GM18907 (cell line): ENCODE results near the gene GOLPH3.
A peak's percentile ranks its signal among the peaks of the same experiment; 100 is the strongest.

Source experiments
- ATAC-seq: cut with Tn5 transposase; IDR thresholded peaks from one replicate; pipeline ENCODE4 v1.9.1; 2021; ENCODE audit warnings: mild to moderate bottlenecking, moderate library complexity; ENCODE audit not compliant: unreplicated experiment

The GOLPH3 gene

DNA sequence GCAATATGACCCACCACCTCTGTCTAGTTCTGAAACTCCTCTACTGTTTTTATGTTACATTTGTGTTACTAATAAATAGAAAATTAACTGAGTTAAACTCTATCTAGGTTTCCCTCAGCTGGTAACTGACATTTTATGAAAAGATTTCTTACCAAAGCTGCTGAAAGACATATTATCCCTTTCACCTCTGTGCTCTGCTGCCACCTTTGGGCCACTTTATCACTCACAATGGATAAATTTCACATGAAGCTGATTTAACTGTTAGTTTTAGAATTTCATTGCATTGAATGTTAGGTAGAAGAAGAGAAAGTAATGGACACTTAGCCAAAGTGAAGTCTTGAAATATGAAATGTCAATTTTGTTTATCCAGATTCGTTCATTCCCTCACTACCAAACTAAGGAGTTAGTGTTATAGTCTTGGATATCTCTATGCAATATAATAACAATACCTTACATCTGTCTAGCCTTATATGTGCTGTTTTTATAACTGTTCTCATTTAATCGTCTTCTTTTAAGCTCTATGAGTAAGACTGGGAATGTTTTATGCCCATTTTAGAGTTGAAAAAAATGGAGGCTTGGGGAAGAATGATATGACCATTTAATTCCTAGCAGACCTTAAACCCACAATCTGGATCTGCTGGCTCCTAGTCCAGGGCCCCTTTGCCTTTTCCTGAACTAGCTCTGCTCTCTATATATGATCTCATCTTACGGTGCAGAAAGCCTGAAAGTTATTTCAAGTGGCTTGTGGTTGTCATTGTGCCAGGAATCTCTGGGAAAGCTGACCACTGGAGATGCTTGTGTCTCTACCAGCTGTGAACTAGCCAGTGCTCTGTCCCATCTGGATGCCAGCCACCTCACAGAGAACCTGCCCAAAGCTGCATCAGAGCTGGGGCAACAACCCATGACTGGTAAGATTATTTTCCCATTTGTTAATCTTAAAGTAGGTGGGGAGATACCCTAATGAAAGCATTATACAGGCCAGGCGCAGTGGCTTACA, 97.1 kb downstream of the GOLPH3 start:
- ATAC-seq: peak; percentile 71
